GM10266 (cell line): Measurements from ENCODE around the gene ACD.
A peak's percentile ranks its signal among the peaks of the same experiment; 100 is the strongest.

Experiments used
- DNase-seq: peaks from one replicate; pipeline ENCODE4 v3.0.0; 2012; ENCODE audit errors: extremely low spot score
- CTCF ChIP-seq: IDR thresholded peaks from 2 replicates; pipeline ENCODE4 v1.5.1; 2012; ENCODE audit warnings: mild to moderate bottlenecking, low read depth; ENCODE audit not compliant: control insufficient read depth, insufficient read depth; ENCODE audit errors: missing control alignments

Gene ACD

GRCh38 chr16:67659675-67660563 is at the start of gene ACD:
TSS of gene ACD (minus strand) at chr16:67660260. CDS start at chr16:67660220, 40 bp downstream.
- peak; percentile 100 for DNase-seq
- TF ChIP-seq CTCF, result no peak

- DNase-seq, result no peak
- no peak for TF ChIP-seq CTCF
These were observed 49.0 kb upstream of the ACD start for GRCh38 chr16:67709050-67709449.

DNA sequence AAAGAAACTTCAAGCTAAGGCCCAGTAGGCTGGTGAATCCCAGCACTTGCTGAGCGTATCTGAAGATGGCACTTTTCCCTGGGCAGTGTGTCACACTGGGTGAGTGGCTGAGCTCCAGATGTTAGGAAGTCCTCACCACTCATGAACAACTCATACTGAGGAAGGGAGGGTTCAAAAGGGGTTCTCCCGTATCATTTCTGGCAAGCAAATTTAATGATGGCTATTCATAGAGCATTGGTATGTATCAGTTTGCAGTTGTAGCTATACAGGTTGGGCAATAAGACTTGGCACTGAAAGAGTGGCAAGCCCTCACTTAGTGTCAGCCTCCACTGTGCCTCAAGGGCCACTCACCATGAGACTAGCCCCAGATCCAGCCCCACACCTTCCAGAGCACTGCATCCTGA is 48.3 kb upstream of the ACD start:
- no peak for DNase-seq
- no peak for TF ChIP-seq CTCF

- DNase-seq, result no peak
- no peak for TF ChIP-seq CTCF
These were observed 47.7 kb upstream of the ACD start for GRCh38 chr16:67707790-67708189.

DNA sequence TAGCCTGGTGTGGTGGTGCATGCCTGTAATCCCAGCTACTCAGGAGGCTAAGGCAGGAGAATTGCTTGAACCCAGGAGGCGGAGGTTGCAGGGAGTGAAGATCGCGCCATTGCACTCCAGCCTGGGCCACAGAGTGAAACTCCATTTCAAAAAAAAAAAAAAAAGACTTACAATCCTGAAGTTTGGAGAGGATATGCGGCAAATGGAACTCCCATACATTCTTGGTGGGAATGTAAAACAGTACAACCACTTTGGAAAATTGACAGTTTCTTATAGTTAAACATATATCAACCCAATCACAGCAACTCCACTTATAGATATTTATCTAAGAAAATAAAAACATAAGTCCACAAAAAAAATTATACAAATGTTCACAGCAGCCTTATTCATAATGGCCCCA is 47.1 kb upstream of the ACD start:
- TF ChIP-seq CTCF, result no peak
- DNase-seq, result no peak

- DNase-seq, result no peak
- no peak for TF ChIP-seq CTCF
These were observed 44.0 kb upstream of the ACD start for GRCh38 chr16:67704110-67704509.

DNA sequence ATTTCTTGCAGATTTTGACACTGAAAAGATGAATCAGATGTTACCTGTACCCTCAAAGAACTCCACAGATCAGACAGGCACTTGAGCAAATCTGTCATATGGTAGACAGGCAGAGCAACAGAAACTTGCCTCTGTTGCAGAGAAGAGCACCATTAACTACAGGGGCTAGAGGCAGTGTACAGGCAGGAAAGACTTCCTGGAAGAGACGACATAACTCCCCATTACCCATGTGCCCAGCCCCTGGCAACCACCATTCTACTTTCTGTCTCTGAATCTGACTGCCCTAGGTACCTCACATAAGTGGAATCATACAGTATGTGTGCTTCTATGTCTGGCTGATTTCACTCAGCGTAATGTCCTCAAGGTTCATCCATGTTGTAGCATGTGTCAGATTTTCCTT is 43.6 kb upstream of the ACD start:
- DNase-seq, result no peak
- TF ChIP-seq CTCF, result no peak
